GM19239 (cell line): Measurements from ENCODE around the gene ASB8.

Experiments
- DNase-seq: peaks from one replicate; pipeline ENCODE4 v3.0.0; 2011; ENCODE audit warnings: low spot score; ENCODE audit not compliant: insufficient read length
- FAIRE-seq: peaks from 2 replicates; lab custom pipeline; 2011; peaks lifted over from hg19 to GRCh38; lab: Jason Lieb, UNC

Gene ASB8

DNA sequence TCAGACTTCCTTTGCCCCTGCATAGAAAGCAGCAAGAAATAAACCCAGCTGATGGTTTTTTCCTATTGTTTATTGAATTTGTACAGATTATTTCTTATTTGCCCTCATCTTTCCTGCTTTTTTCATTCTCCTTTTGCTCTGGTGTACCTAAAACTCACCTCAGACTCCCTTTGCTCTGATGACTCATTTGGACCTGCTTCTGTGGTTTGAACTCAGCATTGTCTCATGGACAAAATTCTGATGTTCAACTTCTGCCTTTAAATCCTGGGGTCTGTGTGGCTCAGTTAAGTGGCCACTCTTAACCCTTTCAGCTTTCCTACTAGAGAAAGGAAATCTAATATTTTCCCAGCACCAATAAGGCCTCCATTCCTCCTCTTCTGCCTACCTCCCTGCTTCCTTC is 47.9 kb downstream of the ASB8 start:
- DNase-seq (no peak), FAIRE-seq (no peak)

GRCh38 chr12:48106681-48107613 is 50.4 kb downstream of the ASB8 start:
- FAIRE-seq, result peak; percentile 18
- no peak for DNase-seq

DNA sequence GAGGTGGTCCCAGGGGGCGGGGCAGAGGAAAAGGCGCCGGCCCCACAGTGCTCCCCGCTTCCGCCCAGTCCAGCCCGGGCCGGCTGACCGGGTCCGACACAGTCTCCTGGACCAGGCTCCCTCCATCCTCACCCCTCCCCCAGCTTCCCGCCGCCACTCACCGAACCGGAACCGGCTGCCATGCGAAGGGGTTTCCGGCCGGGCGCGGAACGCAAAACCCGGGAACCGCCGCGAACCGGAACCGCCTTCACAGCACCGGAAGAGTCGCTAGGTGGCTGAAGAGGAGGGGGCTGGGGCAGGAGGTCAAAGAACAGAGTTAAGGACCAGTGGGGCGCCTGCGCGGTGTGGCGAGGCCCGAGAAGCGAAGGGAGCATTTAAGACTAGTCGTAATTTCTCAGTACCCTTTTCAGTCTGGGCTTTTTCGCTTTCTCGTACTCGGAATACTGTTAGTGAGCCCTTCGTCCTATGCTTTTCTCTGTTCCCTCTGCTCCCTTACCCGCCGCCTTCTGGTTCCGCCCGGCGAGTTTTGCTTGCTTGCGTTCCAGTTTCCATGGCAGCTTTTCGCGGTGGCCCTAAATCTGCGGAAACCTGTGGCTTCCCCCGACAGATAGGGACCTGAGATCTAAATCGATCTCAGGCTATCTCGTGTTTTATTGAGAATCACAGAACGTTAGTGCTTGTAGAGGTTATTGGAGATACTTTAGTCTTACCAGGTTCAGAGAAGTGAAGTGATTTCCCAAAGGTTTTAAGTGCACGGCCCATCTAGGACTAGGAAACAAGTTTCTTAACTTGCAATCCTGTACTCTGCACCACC is 51.2 kb downstream of the ASB8 start, which contains the start of gene SENP1:
Gene SENP1 (minus strand): TSS at position 213 of the 814 bp plus-strand sequence. CDS start 4,607 bp downstream, outside the sequence.
- DNase-seq (peak; percentile 62), FAIRE-seq (peak; percentile 94)

DNA sequence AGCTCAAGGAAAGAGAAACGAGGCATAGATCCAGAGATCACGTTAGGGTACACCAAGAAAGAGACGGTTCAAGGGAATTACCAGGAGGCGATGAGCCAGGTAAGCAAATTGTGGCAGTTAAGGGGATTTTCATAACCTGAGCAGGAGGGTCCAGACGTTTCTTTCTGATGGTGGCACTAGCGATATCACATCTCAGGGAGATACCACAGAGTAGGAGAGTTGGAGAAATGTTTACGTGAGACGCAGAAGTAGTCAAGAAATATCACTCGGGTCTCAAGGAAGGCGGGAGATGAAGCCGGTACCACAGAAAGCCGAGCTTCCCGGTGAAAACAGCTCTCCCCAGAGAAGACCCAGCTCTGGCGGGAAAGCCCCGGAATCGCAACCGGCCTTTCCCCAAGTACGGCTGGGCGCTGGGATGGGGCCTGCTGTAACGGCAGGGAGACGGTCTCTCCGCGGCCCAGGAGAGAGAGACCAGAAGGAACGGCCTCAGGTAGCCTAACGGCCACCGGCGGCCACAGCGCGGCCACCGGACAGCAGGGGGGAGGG is 51.9 kb downstream of the ASB8 start:
- FAIRE-seq (peak; percentile 56), DNase-seq (no peak)

GRCh38 chr12:48104531-48104930 is 52.8 kb downstream of the ASB8 start:
- DNase-seq (no peak), FAIRE-seq (no peak)
